Adrenal gland (tissue), 5 donors: Measurements from ENCODE around the gene HOXA10.

Experiments used
- POLR2A ChIP-seq, 2 donors: fragments of 450-650 bp; IDR thresholded peaks; one replicate each; pipeline ENCODE4 v1.6.1; 2017; ENCODE audit warnings: antibody characterized with exemption in 2 of 2, mild to moderate bottlenecking in 2 of 2, moderate library complexity in 1 of 2
- TF ChIP-seq, protein P1 (sequence below), 6 experiments: fragments of 450-650 bp in 4 of 6; fragments of 200-600 bp in 2 of 6; sonication (generic) in 1 of 6; IDR thresholded peaks; 1 replicate in 5 of 6; 2 replicates in 1 of 6; pipeline versions ENCODE4 v1.5.1 to v1.8.0; 2016 to 2021; ENCODE audit warnings: antibody characterized with exemption in 6 of 6, mild to moderate bottlenecking in 2 of 6, moderate library complexity in 1 of 6
- donor health status: DM: no; HTN: no; CAD: no.

GRCh38 chr7:27213433-27214238 is 39.5 kb upstream of the HOXA10 start:
- TF ChIP-seq, protein P1, sequence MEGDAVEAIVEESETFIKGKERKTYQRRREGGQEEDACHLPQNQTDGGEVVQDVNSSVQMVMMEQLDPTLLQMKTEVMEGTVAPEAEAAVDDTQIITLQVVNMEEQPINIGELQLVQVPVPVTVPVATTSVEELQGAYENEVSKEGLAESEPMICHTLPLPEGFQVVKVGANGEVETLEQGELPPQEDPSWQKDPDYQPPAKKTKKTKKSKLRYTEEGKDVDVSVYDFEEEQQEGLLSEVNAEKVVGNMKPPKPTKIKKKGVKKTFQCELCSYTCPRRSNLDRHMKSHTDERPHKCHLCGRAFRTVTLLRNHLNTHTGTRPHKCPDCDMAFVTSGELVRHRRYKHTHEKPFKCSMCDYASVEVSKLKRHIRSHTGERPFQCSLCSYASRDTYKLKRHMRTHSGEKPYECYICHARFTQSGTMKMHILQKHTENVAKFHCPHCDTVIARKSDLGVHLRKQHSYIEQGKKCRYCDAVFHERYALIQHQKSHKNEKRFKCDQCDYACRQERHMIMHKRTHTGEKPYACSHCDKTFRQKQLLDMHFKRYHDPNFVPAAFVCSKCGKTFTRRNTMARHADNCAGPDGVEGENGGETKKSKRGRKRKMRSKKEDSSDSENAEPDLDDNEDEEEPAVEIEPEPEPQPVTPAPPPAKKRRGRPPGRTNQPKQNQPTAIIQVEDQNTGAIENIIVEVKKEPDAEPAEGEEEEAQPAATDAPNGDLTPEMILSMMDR (IDR thresholded peaks at IDR 0.05): no peak
- no peak for TF ChIP-seq POLR2A (IDR thresholded peaks at IDR 0.05)
